GM12875 (cell line): Measurements from ENCODE around the gene CD276.
"Not testable (repeated sequence)": the region's sequence is repeated elsewhere in the genome, so short reads cannot be mapped to it uniquely, and the experiment has no call there.

Experiments used
- H3K4me3 ChIP-seq: one replicate; pipeline ENCODE4 v1.5.1; 2011; ENCODE audit warnings: low read depth, low read length, control low read depth
- CTCF ChIP-seq: IDR thresholded peaks from 2 replicates; pipeline ENCODE4 v1.5.1; 2011; ENCODE audit warnings: low read depth, mild to moderate bottlenecking, control low read depth, inconsistent platforms, low read length, moderate library complexity, borderline replicate concordance; ENCODE audit not compliant: insufficient read depth

CD276 gene

GRCh38 chr15:73723191-73723590 is 39.0 kb downstream of the CD276 start:
- no peak overlapping the region for H3K4me3 ChIP-seq
- TF ChIP-seq CTCF = no peak

- TF ChIP-seq CTCF = no peak
- H3K4me3 ChIP-seq = no peak overlapping the region
Observed at GRCh38 chr15:73724212-73724611, 40.0 kb downstream of the CD276 start.

GRCh38 chr15:73727330-73727976 is 43.3 kb downstream of the CD276 start:
- no peak overlapping the region for H3K4me3 ChIP-seq
- TF ChIP-seq CTCF = no peak

- not testable (repeated sequence) for H3K4me3 ChIP-seq
Observed at GRCh38 chr15:73732051-73732450, 47.9 kb downstream of the CD276 start.

- H3K4me3 ChIP-seq = no peak overlapping the region
- no peak for TF ChIP-seq CTCF
Observed at GRCh38 chr15:73732930-73733329, 48.7 kb downstream of the CD276 start.

GRCh38 chr15:73737535-73737934 is 53.4 kb downstream of the CD276 start:
- H3K4me3 ChIP-seq = no peak overlapping the region
- no peak for TF ChIP-seq CTCF

- H3K4me3 ChIP-seq = no peak overlapping the region
- TF ChIP-seq CTCF = no peak
Observed at GRCh38 chr15:73740152-73741048, 56.2 kb downstream of the CD276 start.
